DND-41 (cell line): ENCODE measurements around the gene PPFIBP2.
"Not testable (repeated sequence)": the region's sequence is repeated elsewhere in the genome, so short reads cannot be mapped to it uniquely, and the experiment has no call there.

ENCODE experiments used
- ATAC-seq: fragments of 200-7000 bp; cut with Tn5 transposase; 3 replicates; pipeline ENCODE4 v1.9.1; 2021; ENCODE audit warnings: low read depth; ENCODE audit not compliant: insufficient read depth
- DNase-seq: peaks from one replicate; pipeline ENCODE4 v3.0.0-alpha.2; 2020
- H2AFZ ChIP-seq: 2 replicates; pipeline ENCODE4 v1.6.0; 2012; ENCODE audit warnings: low read depth, low read length
- H3K27ac ChIP-seq: 2 replicates; pipeline ENCODE4 v1.5.1; 2012; ENCODE audit warnings: low read length, inconsistent platforms
- H3K27me3 ChIP-seq: fragments of 200-600 bp; sonication (generic); 2 replicates; pipeline ENCODE4 v1.6.0; 2012; ENCODE audit warnings: low read length, mild to moderate bottlenecking, inconsistent platforms; ENCODE audit not compliant: insufficient read depth, poor library complexity
- H3K36me3 ChIP-seq: 2 replicates; pipeline ENCODE4 v1.5.1; 2012; ENCODE audit warnings: low read length, inconsistent platforms; ENCODE audit not compliant: insufficient read depth
- H3K4me1 ChIP-seq: 2 replicates; pipeline ENCODE4 v1.5.1; 2012; ENCODE audit warnings: mild to moderate bottlenecking, low read length; ENCODE audit not compliant: insufficient read depth
- H3K4me2 ChIP-seq: 2 replicates; pipeline ENCODE4 v1.6.0; 2012; ENCODE audit warnings: mild to moderate bottlenecking, moderate library complexity, low read length, inconsistent platforms; ENCODE audit not compliant: insufficient read depth
- H3K4me3 ChIP-seq, 2 experiments: fragments of 200-600 bp in 1 of 2; shearing (Covaris generic) in 1 of 2; 2 replicates each; pipeline ENCODE4 v1.5.1; 2012 to 2016; ENCODE audit warnings: inconsistent platforms in 2 of 2, low read length in 2 of 2, mild to moderate bottlenecking in 2 of 2, low read depth in 1 of 2, moderate library complexity in 1 of 2
- H3K79me2 ChIP-seq: 2 replicates; pipeline ENCODE4 v1.6.0; 2012; ENCODE audit warnings: low read length, inconsistent platforms; ENCODE audit not compliant: insufficient read depth
- H3K9ac ChIP-seq: 2 replicates; pipeline ENCODE4 v1.6.0; 2012; ENCODE audit warnings: low read depth, mild to moderate bottlenecking, inconsistent platforms, low read length, moderate library complexity
- H3K9me3 ChIP-seq: 2 replicates; pipeline ENCODE4 v1.5.1; 2012; ENCODE audit warnings: low read length, moderate library complexity, mild to moderate bottlenecking, inconsistent platforms; ENCODE audit not compliant: insufficient read depth, severe bottlenecking
- H4K20me1 ChIP-seq: 2 replicates; pipeline ENCODE4 v1.6.0; 2012; ENCODE audit warnings: low read length; ENCODE audit not compliant: insufficient read depth
- CTCF ChIP-seq: IDR thresholded peaks from 2 replicates; pipeline ENCODE4 v1.5.1; 2012; ENCODE audit warnings: borderline replicate concordance, low read length, moderate library complexity, mild to moderate bottlenecking; ENCODE audit not compliant: poor library complexity, severe bottlenecking; ENCODE audit errors: extremely low read depth
- EZH2 ChIP-seq: IDR thresholded peaks from 3 replicates; pipeline ENCODE4 v1.6.1; 2012; ENCODE audit warnings: borderline replicate concordance, low read depth, mild to moderate bottlenecking, moderate library complexity, low read length, inconsistent platforms; ENCODE audit not compliant: severe bottlenecking

Gene PPFIBP2

GRCh38 chr11:7516475-7516874 lies 2.7 kb downstream of the PPFIBP2 start:
- no peak for ATAC-seq
- H2AFZ ChIP-seq: no peak overlapping the region
- H4K20me1 ChIP-seq: no peaks in the 10 kb centered on the region
- no peak overlapping the region for H3K27ac ChIP-seq
- H3K79me2 ChIP-seq: no peaks in the 10 kb centered on the region
- no peaks in the 10 kb centered on the region for H3K4me1 ChIP-seq
- H3K27me3 ChIP-seq: no peaks in the 10 kb centered on the region
- no peak for DNase-seq
- H3K9me3 ChIP-seq: no peaks in the 10 kb centered on the region
- no peak overlapping the region for H3K4me2 ChIP-seq
- no peak overlapping the region for H3K4me3 ChIP-seq
- TF ChIP-seq CTCF: no peak
- no peak for TF ChIP-seq EZH2
- H3K9ac ChIP-seq: no peak overlapping the region
- no peaks in the 10 kb centered on the region for H3K36me3 ChIP-seq

GRCh38 chr11:7517743-7518142 lies 3.9 kb downstream of the PPFIBP2 start:
- H4K20me1 ChIP-seq, H3K36me3 ChIP-seq, H3K9me3 ChIP-seq, H3K4me3 ChIP-seq, H3K79me2 ChIP-seq, H3K4me1 ChIP-seq, H3K9ac ChIP-seq, H3K27me3 ChIP-seq, ATAC-seq, H3K27ac ChIP-seq, H3K4me2 ChIP-seq, DNase-seq, H2AFZ ChIP-seq: not testable (repeated sequence)

DNA sequence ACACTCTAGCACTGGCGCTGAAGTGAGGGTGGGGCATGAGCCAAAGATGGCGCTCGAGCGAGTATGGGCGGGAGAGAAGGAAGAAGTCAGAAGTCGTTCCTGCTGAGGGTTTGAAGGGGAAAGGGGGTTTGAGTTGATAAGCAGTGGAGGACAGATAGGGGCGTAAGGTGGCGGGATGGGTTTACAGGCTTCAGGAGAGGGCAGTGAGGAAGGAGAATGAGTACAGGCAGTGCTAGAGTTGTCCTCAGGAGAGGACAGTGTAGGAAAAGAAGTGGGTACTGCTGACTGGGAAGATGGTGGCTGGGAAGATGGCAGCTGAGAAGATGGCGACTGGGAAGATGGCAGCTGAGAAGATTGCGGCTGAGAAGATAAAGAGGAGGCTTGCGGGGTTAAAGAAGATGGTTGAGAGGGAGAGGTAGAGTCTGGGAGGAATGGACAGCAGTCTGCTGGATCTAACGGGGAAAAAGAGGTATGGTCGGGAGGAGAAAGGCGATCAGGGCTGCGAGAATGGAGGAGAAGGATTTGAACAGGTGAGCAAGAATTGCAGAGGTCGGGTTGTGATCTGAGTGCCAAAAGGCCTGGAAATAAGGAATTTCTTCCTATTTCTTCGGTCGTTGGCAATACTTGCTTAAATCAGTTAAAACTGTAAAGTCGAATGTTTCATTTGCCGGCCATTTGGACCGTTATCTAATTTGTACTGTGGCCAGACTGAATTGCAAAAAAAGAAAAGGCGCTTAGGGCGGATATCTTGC lies 5.2 kb downstream of the PPFIBP2 start:
- Histone ChIP-seq H2AFZ (no peak overlapping the region), H3K4me3 (no peak overlapping the region), H3K27me3 (no peaks in the 10 kb centered on the region), H3K79me2 (no peaks in the 10 kb centered on the region), H3K4me1 (no peaks in the 10 kb centered on the region), H3K9ac (no peak overlapping the region), H3K36me3 (no peaks in the 10 kb centered on the region), H3K4me2 (no peak overlapping the region), H4K20me1 (no peaks in the 10 kb centered on the region), H3K27ac (no peak overlapping the region), H3K9me3 (no peaks in the 10 kb centered on the region)
- no peak for ATAC-seq
- DNase-seq: no peak
- TF ChIP-seq CTCF: no peak
- TF ChIP-seq EZH2: no peak

- no peaks in the 10 kb centered on the region for H3K9me3 ChIP-seq
- no peak overlapping the region for H3K4me3 ChIP-seq
- no peak for ATAC-seq
- H3K27ac ChIP-seq: no peak overlapping the region
- H3K36me3 ChIP-seq: no peaks in the 10 kb centered on the region
- DNase-seq: no peak
- H4K20me1 ChIP-seq: no peaks in the 10 kb centered on the region
- TF ChIP-seq CTCF: no peak
- no peak for TF ChIP-seq EZH2
- no peak overlapping the region for H3K4me2 ChIP-seq
- no peak overlapping the region for H3K9ac ChIP-seq
- H2AFZ ChIP-seq: no peak overlapping the region
- no peaks in the 10 kb centered on the region for H3K79me2 ChIP-seq
- no peaks in the 10 kb centered on the region for H3K27me3 ChIP-seq
- H3K4me1 ChIP-seq: no peaks in the 10 kb centered on the region
Measured at GRCh38 chr11:7520011-7520942, 6.5 kb downstream of the PPFIBP2 start.
